ENCODE measurements around the gene PSMB5. TPM values are rescaled to one million over a fixed set of nuclear protein-coding genes. Genes with fewer than 3 reads are reported as not detected.

Gene PSMB5
- total and polyA plus RNA-seq, 12 donors = 35.6 to 206 (median 122) TPM

- H3K4me3 ChIP-seq = no peak overlapping the region
- WGBS, 2 donors = 34 to 43% methylated on average over 6 of the region's 6 CpGs
- H3K27me3 ChIP-seq = peaks cover 0 to 29% (median 0%) of the 10 kb centered on the region in 7 donors
- no peaks in the 10 kb centered on the region for H3K9me3 ChIP-seq
- H3K36me3 ChIP-seq = peaks cover 0 to 42% (median 0%) of the 10 kb centered on the region in 9 donors
- no peak for TF ChIP-seq CTCF (IDR thresholded peaks at IDR 0.05)
- DNase-seq = no peak
- H3K4me1 ChIP-seq = peaks cover 8 to 64% (median 47%) of the 10 kb centered on the region in 9 donors
- H3K27ac ChIP-seq = peak overlapping the region; percentile 9 to 91 (median 74)
- ATAC-seq = no peak
- intact Hi-C loops (cut with DNase I) = loop anchor here in 1 of 10 donors (1.0 kb wide), 1 partner anchor 19 kb away; no protein-coding TSS in a partner anchor
These were observed 57.9 kb downstream of the PSMB5 start for GRCh38 chr14:22976620-22977433.

Other genes with a start within 250 kb of the PSMB5 start
- gene SLC7A7, start 219.5 kb downstream of the PSMB5 start, total RNA-seq = 10 to 100 TPM in 1 of 10 donors, 1 to 10 TPM in 9; 1.1 to 16.1 (median 2.8) TPM
- gene SLC7A7, start 219.5 kb downstream of the PSMB5 start, polyA plus RNA-seq = 1 to 10 TPM; 2.3 to 3.7 TPM
- 100 to 1,000 TPM in 7 of 10 donors, 10 to 100 TPM in 3; 90.1 to 117 (median 106) TPM for gene MRPL52, start 205.0 kb downstream of the PSMB5 start, total RNA-seq
- 100 to 1,000 TPM; 136 to 300 TPM for gene MRPL52, start 205.0 kb downstream of the PSMB5 start, polyA plus RNA-seq
- gene MMP14, start 198.3 kb downstream of the PSMB5 start, total RNA-seq = 10 to 100 TPM; 13.6 to 43.3 (median 20.2) TPM
- 10 to 100 TPM; 24.8 to 27.4 TPM for gene MMP14, start 198.3 kb downstream of the PSMB5 start, polyA plus RNA-seq
- 100 to 1,000 TPM in 1 of 10 donors, 10 to 100 TPM in 9; 39.3 to 101 (median 50.9) TPM for gene LRP10, start 163.2 kb downstream of the PSMB5 start, total RNA-seq
- gene LRP10, start 163.2 kb downstream of the PSMB5 start, polyA plus RNA-seq = 10 to 100 TPM; 10.3 to 38.4 TPM
- under 1 TPM in 4 of 10 donors, not detected in 6; 0.14 to 0.25 (median 0.18) TPM for gene REM2, start 151.7 kb downstream of the PSMB5 start, total RNA-seq
- under 1 TPM; 0.07 to 0.22 TPM for gene REM2, start 151.7 kb downstream of the PSMB5 start, polyA plus RNA-seq
- 10 to 100 TPM; 27.8 to 58.1 (median 36.1) TPM for gene RBM23, start 115.8 kb downstream of the PSMB5 start, total RNA-seq
- 10 to 100 TPM; 24.0 to 30.1 TPM for gene RBM23, start 115.8 kb downstream of the PSMB5 start, polyA plus RNA-seq
- gene PRMT5, start 105.5 kb downstream of the PSMB5 start, total RNA-seq = 10 to 100 TPM; 41.5 to 52.6 (median 48.2) TPM
- 10 to 100 TPM in 1 of 2 donors, 1 to 10 TPM in 1; 7.8 to 75.1 TPM for gene PRMT5, start 105.5 kb downstream of the PSMB5 start, polyA plus RNA-seq
- gene HAUS4, start 77.8 kb downstream of the PSMB5 start, total RNA-seq = 10 to 100 TPM; 13.2 to 30.9 (median 19.3) TPM
- gene HAUS4, start 77.8 kb downstream of the PSMB5 start, polyA plus RNA-seq = 10 to 100 TPM; 14.9 to 18.2 TPM
- gene AJUBA, start 52.3 kb downstream of the PSMB5 start, total RNA-seq = 10 to 100 TPM in 6 of 10 donors, 1 to 10 TPM in 4; 5.6 to 25.9 (median 11.1) TPM
- gene AJUBA, start 52.3 kb downstream of the PSMB5 start, polyA plus RNA-seq = 1 to 10 TPM; 5.3 to 6.0 TPM
- gene C14orf93, start 24.8 kb downstream of the PSMB5 start, total RNA-seq = 1 to 10 TPM; 3.2 to 6.2 (median 4.8) TPM
- gene C14orf93, start 24.8 kb downstream of the PSMB5 start, polyA plus RNA-seq = 1 to 10 TPM; 3.2 to 6.7 TPM
- gene PSMB11, start 7.3 kb upstream of the PSMB5 start, total RNA-seq = not detected
- not detected for gene PSMB11, start 7.3 kb upstream of the PSMB5 start, polyA plus RNA-seq
- gene CDH24, start 22.6 kb upstream of the PSMB5 start, total RNA-seq = 1 to 10 TPM in 7 of 10 donors, under 1 TPM in 3; 0.57 to 4.4 (median 1.3) TPM
- gene CDH24, start 22.6 kb upstream of the PSMB5 start, polyA plus RNA-seq = 1 to 10 TPM; 1.9 to 9.1 TPM
- gene ACIN1, start 60.2 kb upstream of the PSMB5 start, total RNA-seq = 10 to 100 TPM; 60.2 to 79.7 (median 68.0) TPM
- gene ACIN1, start 60.2 kb upstream of the PSMB5 start, polyA plus RNA-seq = 100 to 1,000 TPM in 1 of 2 donors, 10 to 100 TPM in 1; 35.7 to 119 TPM
- gene C14orf119, start 60.6 kb upstream of the PSMB5 start, total RNA-seq = 10 to 100 TPM; 22.3 to 35.9 (median 28.4) TPM
- 10 to 100 TPM in 1 of 2 donors, 1 to 10 TPM in 1; 9.8 to 43.3 TPM for gene C14orf119, start 60.6 kb upstream of the PSMB5 start, polyA plus RNA-seq
- not detected for gene CIROP, start 70.1 kb upstream of the PSMB5 start, total RNA-seq
- gene CIROP, start 70.1 kb upstream of the PSMB5 start, polyA plus RNA-seq = not detected
- under 1 TPM in 1 of 10 donors, not detected in 9; 0.53 TPM for gene CEBPE, start 84.4 kb upstream of the PSMB5 start, total RNA-seq
- gene CEBPE, start 84.4 kb upstream of the PSMB5 start, polyA plus RNA-seq = under 1 TPM in 1 of 2 donors, not detected in 1; 0.07 TPM
- gene SLC7A8, start 148.8 kb upstream of the PSMB5 start, total RNA-seq = 10 to 100 TPM in 4 of 10 donors, 1 to 10 TPM in 6; 5.9 to 14.8 (median 9.6) TPM
- 10 to 100 TPM in 1 of 2 donors, 1 to 10 TPM in 1; 7.8 to 14.9 TPM for gene SLC7A8, start 148.8 kb upstream of the PSMB5 start, polyA plus RNA-seq
- gene RNF212B, start 203.0 kb upstream of the PSMB5 start, total RNA-seq = not detected
- gene RNF212B, start 203.0 kb upstream of the PSMB5 start, polyA plus RNA-seq = not detected

Data from heart right ventricle (tissue), 16 donors.